ENCODE measurements around the gene GARIN1A.

Gene GARIN1A

DNA sequence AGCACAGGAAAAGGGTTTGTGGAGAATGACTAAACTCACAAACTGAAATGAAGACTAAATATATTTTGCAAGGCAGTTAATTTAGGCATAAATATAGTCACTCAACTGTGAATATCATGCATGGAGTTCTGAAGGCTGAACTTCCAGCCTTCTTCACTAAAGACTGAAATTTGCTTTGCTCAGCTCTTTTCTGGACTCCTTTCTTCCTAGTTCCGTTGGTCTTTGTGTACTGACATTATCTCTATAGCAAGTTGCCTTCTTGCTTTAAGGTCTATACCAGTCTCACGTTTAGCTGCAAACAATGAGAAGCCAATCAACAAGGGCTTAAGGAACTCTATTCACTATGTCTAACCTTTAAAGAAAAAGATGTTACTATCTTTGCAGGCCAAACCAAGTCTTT lies 22.6 kb downstream of the GARIN1A start:
- FAIRE-seq (no peak), DNase-seq (ENCODE audit: insufficient read length, low spot score) (no peak)
- TF ChIP-seq POLR2A (IDR thresholded peaks at IDR 0.05; ENCODE audit: low read depth, low read length) = no peak

DNA sequence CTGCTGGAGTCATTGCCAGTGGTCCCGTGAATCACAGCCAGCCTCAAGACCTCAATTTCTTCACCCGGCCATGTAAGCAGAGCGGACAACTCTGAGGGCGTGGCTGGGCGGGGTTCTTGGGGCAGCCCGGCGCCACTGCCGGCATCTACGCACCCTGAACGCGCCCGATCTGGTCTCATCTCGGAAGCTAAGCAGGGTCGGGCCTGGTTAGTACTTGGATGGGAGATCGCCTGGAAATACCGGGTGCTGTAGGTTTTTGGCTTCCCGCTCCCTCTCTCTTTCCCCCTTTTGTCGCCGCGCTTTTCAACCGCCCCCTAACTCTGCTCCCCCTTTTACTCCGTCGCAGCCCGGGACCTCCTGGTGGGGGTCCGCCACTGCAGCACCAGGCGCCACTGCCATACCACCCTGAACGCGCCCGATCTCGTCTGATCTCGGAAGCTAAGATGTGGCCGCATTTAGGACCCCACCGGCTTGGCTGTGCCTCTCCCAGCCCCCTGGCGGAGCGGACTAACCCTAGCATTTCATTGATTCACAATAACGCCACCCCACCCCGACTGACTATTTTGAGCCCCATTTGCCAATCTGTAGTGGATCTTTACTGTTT lies 25.3 kb downstream of the GARIN1A start:
- TF ChIP-seq POLR2A (IDR thresholded peaks at IDR 0.05; ENCODE audit: low read depth, low read length) = no peak
- DNase-seq (ENCODE audit: insufficient read length, low spot score) (peak; percentile 57), FAIRE-seq (no peak)

DNA sequence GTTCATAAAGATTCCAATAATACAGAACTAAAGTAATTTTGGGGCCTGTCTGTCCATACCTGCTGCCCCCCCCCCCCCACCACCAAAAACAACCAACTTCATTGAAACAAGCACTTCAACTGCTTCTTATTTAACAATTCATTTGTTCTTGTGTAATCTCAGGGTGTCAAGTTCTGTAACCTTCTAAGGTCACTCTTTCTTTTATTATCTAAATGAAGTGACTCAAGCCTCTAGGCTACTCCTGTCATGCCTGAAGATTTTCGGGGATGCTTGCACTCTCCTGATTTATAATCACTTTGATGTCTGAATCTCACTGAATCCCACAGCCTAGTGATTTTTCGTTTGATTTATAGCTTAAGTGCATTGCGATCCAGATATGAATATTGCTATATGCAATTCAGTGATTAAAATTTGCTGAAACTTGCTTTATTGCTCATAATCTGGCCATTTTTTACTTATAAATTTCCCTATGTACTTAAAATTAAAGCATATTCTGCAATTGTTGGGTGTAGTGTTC lies 27.2 kb downstream of the GARIN1A start:
- no peak for FAIRE-seq
- no peak for TF ChIP-seq POLR2A (IDR thresholded peaks at IDR 0.05; ENCODE audit: low read depth, low read length)
- DNase-seq (ENCODE audit: insufficient read length, low spot score) = no peak

DNA sequence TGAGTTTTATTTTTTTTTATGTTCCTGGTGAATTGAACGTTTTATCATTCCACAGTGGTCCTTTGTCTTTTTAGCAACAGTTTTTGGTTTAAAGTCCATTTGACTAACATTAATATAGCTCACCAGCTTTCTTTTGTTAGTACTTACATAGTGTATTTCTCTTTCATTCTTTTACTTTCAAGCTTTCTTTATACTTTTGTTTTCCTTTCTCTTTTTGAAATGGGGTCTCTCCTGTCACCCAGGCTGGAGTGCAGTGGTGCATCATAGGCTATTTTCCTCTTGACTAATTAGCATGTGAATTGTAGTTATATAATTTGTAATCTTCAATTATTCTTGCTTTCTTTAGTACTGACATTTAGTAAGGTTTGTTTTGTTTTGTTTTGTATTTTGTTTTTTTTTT lies 27.8 kb downstream of the GARIN1A start:
- TF ChIP-seq POLR2A (IDR thresholded peaks at IDR 0.05; ENCODE audit: low read depth, low read length) = no peak
- FAIRE-seq = no peak
- no peak for DNase-seq (ENCODE audit: insufficient read length, low spot score)

DNA sequence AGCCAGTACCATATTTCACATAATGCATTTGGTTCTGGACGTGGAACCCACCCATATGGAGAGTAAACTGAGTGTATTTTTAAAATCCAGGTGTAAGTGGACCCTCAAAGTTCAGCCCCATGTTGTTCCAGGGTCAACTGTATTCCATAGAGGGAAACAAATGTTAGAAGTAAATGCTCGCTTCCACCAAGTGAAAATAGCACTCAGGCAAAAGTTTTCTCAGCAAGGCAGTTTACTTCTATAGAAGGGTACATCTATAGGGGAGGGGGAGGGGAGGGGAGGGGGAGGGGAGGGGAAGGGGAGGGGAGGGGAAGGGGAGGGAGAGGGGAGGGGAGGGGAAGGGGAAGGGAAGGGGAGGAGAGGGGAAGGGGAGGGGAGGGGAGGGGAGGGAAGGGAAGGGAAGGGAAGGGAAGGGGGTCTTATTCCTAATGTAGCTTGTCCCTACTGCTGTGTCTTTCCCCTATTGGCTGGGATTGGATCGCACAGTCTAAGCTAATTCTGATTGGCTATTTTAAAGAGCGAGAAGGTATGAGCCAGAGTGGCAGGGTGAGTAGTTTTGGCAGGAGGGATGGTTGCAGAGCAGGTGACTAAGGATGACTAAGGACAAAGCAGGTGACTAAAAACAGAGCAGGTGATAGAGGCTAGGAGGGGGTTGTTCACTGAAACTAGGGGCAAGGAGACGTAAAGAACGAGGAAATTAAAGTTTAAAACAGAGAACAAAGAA lies 29.1 kb downstream of the GARIN1A start:
- no peak for FAIRE-seq

DNA sequence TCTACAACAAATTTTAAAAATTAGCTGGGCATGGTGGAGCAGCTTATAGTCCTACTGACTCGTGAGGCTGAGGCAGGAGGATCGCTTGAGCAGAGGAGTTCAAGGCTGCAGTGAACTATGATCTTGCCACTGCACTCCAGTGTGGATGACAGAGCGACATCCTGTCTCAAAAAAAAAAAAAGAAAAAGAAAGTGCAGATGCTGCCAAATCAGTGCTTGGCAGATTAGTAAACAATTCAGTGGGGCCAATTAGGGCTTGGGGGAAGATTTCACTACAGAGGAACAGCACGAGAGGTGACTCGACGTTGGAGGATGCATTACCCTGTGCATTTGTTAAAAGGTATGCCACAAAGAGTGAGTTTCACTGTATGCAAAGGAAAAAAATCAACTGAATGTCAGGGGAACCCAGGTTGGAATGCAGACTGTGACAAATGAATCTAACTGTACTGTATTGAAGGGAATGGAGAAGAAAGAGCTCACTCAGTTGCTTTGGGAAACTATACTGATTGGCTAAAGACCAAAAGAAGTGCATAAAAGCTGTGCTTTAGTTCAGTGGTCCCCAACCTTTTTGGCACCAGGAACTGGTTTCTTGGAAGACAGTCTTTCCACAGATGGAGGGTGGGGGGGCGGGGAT lies 31.6 kb downstream of the GARIN1A start:
- no peak for FAIRE-seq
- TF ChIP-seq POLR2A (IDR thresholded peaks at IDR 0.05; ENCODE audit: low read depth, low read length) = no peak
- no peak for DNase-seq (ENCODE audit: insufficient read length, low spot score)

More for the DNA sequence above, 29.1 kb downstream of the GARIN1A start:
- DNase-seq (ENCODE audit: insufficient read length, low spot score) = no peak
- TF ChIP-seq POLR2A (IDR thresholded peaks at IDR 0.05; ENCODE audit: low read depth, low read length) = no peak

DNA sequence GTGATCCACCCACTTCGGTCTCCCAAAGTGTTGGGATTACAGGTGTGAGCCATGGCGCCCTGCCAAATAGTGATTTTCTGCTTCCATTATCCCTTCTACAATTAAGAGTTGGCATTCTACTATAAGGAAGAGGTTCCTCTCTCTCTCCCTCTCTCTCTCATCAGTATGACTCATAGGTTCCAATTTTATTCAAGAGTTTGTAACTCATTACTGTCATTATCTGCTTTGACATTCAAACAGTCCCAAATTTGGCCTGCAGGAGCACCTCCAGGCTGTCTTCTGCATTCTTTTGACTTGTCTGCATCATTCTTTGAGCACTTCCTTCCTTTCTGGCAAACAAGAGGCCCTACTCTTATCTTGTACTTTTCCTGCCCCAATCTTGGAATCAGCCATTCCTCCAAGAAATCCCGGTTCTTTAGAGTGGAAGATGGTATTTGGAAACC lies 33.8 kb downstream of the GARIN1A start:
- TF ChIP-seq POLR2A (IDR thresholded peaks at IDR 0.05; ENCODE audit: low read depth, low read length) = no peak
- DNase-seq (ENCODE audit: insufficient read length, low spot score) (no peak), FAIRE-seq (no peak)

DNA sequence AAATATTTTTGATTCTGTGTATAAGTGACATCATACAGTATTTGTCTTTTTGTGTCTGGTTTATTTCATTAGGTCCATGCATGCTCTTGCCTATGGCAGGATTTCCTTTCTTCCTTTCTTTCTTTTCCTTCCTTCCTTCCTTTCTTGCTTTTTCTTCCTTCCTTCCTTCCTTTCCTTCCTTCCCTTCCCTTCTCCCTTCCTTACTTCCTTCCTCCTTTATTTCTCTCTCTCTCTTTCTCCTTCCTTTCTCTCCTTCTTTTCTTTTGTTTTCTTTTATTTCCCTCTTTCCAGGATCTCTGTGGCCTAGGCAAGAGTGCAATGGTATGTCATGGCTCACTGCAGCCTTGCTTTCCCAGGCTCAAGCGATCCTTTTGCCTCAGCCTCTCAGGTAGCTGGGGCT lies 35.7 kb downstream of the GARIN1A start:
- no peak for TF ChIP-seq POLR2A (IDR thresholded peaks at IDR 0.05; ENCODE audit: low read depth, low read length)
- FAIRE-seq = no peak

DNA sequence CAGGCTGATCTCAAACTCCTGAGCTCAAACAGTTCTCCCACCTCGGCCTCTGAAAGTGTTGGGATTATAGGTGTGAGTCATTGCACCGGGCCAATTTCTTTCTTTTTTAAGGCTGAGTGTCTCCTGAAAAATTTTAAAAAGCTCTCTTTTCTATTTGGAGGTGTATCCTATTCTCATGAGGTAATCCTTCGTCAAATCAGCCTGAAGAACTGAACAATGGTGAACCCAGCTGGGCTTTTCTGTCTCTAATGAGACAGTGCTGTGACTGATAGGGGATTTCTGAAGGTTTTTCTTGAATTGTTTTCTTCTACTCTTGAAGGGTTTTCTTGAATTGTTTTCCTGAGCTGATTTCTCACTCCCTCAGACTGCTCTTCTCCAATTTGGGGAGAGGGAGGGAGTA lies 36.1 kb downstream of the GARIN1A start:
- no peak for FAIRE-seq
- no peak for TF ChIP-seq POLR2A (IDR thresholded peaks at IDR 0.05; ENCODE audit: low read depth, low read length)

More for the DNA sequence above, 35.7 kb downstream of the GARIN1A start:
- no peak for DNase-seq (ENCODE audit: insufficient read length, low spot score)

DNA sequence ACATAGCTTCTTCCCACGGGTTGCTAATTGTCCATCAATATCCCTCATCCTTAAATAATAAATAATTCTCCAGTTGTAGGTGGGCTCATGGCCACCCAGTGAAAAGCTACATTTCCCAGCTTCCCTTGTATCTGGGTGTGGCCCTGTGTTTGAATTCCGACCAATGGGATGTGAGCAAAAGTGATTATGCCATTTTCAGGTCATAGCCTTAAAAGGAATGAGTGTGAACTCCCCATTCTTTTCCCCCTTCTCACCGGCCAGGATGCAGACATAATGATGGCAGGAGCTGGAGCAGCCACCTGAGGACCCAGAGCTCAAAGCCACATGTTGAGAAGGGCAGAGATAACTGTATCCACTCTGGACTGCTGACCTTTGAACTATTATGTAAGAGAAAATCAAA lies 36.7 kb downstream of the GARIN1A start:
- no peak for FAIRE-seq
- TF ChIP-seq POLR2A (IDR thresholded peaks at IDR 0.05; ENCODE audit: low read depth, low read length) = no peak
- no peak for DNase-seq (ENCODE audit: insufficient read length, low spot score)

More for the DNA sequence above, 36.1 kb downstream of the GARIN1A start:
- DNase-seq (ENCODE audit: insufficient read length, low spot score) = no peak

DNA sequence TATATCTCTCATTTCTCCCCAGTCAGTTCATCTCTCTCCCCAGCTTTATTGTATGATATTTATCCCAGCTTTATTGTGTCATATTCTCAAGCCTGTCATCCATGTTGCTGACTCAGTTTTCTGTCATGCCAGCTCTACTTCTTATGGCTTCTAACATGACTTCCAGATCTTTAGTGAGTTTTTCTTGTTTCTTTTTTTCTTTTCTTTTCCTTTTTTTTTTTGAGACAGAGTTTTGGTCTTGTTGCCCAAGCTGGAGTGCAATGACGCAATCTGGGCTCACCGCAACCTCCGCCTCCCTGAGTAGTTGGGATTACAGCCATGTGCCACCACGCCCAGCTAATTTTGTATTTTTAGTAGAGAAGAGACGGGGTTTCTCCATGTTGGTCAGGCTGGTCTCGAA lies 38.4 kb downstream of the GARIN1A start:
- DNase-seq (ENCODE audit: insufficient read length, low spot score) = no peak
- no peak for FAIRE-seq
- no peak for TF ChIP-seq POLR2A (IDR thresholded peaks at IDR 0.05; ENCODE audit: low read depth, low read length)

DNA sequence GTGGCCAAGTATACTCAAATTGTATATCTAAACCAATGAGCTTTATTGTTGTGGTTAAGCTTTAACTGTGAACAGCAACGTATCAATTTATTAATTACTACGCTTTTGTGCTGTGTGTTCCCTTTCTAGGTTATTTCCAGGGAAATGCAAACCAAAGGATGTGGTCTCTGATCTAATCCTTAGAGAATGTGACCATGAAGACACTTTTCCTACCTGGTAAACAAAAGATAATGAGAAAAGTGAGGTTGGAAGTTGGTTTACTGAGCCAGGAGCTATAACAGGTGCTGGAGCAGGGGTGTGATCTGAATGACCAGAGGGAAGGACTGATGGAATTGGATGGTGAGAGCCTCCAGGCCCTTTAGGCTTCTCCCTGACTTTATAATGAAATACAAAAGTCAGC lies 41.7 kb downstream of the GARIN1A start:
- DNase-seq (ENCODE audit: insufficient read length, low spot score) (no peak), FAIRE-seq (no peak)
- no peak for TF ChIP-seq POLR2A (IDR thresholded peaks at IDR 0.05; ENCODE audit: low read depth, low read length)

DNA sequence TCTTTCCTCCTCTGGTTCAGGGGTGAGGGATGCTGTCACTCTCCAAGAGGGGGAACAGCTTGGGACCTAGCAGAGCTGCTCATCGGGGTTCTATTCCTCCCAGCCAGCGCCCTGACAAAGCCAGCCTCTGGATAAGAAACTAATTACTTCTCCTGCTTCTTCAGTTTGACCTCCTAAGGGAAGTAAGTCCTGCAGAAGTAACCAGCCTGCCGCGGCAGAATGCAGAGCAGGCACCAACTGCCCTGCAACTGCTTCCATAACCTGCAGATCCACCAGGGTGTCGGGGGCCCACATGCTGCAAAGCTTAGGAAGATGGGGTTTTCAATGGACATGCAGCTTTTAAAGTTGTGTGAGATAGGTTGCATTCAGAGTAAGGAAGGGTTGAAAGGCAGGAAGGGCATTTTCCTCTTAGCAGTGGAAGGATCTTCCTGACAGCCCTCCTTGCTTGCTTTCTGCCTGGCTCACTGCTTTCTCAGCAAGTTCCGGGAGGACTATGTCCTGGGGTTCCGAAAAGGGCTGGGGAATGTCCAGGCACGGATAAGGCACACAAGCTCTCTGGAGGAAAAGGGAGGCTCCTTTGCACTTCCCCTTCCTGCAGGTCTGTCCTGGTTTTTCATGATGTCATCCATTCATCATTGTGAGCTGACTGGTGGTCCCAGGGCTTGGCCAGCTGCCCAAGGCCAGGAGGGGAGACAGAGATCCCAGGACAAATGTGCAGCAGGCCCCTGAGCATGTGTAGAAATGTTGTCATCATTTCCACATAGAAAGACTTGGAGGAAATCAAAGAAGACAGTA lies 42.8 kb downstream of the GARIN1A start:
- FAIRE-seq (no peak), DNase-seq (ENCODE audit: insufficient read length, low spot score) (no peak)
- no peak for TF ChIP-seq POLR2A (IDR thresholded peaks at IDR 0.05; ENCODE audit: low read depth, low read length)

Measured in H54 (cell line).